ENCODE results near the gene TTLL5. TPM values are rescaled to one million over a fixed set of nuclear protein-coding genes. Genes with fewer than 3 reads are reported as not detected.

The TTLL5 gene
- total RNA-seq, 4 donors from 2014 or later = 14.2 to 27.1 (median 21.2) TPM

DNA sequence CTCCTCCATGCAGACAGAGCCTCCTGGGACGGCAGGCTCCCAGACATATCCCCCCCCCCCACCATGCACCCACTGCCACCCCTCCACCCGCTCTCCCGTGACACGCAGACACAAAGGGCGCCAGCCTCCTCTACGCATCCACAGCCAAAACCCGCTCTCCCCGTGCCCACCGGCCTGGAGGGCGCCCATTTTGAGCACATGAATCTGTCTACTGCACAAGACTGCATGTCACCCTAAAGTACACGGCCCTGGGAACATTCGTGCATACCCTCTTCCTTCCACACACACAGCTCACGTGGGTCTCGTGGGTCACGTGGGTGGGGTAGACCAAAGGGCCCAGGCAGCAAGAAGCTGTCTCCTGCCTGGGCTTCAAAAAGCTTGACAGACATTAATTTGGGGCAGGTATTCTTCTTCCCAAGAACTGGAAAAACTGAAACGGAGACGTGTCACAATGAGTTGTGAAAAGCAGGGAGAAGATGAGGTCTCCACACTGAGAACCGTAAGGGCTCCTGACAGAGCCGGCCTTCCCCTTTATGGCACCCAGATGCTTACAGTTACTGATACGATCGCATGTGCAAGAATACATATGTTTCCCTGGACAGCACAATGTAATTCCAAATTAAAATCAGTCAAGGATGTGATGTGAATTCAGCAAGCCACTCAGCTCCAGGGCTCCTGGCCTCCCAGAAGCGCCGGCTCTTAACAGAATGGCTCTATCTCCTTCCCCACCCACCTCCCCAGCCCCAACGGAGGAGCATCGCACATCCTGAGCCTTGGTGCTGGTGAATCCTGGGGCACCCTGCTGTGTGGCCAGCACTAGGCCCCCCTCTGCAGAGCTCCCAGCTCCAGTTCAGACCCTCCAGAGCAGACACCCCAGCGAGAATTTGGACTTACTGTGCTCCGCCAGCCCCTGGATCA, 318.9 kb downstream of the TTLL5 start:
- TF ChIP-seq, protein P1, sequence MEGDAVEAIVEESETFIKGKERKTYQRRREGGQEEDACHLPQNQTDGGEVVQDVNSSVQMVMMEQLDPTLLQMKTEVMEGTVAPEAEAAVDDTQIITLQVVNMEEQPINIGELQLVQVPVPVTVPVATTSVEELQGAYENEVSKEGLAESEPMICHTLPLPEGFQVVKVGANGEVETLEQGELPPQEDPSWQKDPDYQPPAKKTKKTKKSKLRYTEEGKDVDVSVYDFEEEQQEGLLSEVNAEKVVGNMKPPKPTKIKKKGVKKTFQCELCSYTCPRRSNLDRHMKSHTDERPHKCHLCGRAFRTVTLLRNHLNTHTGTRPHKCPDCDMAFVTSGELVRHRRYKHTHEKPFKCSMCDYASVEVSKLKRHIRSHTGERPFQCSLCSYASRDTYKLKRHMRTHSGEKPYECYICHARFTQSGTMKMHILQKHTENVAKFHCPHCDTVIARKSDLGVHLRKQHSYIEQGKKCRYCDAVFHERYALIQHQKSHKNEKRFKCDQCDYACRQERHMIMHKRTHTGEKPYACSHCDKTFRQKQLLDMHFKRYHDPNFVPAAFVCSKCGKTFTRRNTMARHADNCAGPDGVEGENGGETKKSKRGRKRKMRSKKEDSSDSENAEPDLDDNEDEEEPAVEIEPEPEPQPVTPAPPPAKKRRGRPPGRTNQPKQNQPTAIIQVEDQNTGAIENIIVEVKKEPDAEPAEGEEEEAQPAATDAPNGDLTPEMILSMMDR (IDR thresholded peaks at IDR 0.05) = no peak
- no peak for TF ChIP-seq POLR2A (IDR thresholded peaks at IDR 0.05)
- Histone ChIP-seq H3K4me1 (peaks cover 13 to 63% (median 20%) of the 10 kb centered on the region in 3 donors), H3K36me3 (no peaks in the 10 kb centered on the region), H3K9me3 (no peaks in the 10 kb centered on the region), H3K27ac (peak overlapping the region in 3 of 4 donors; percentile 91 to 97 (median 92)), H3K4me3 (peak overlapping the region; percentile 2 to 91 (median 64)), H3K27me3 (no peaks in the 10 kb centered on the region)
- intact Hi-C loops (cut with DNase I) = loop anchor here (5.0 kb wide), 2 partner anchors 73 to 273 kb away; no protein-coding TSS in a partner anchor
- 61 to 62% methylated on average over 16 to 19 of the region's 27 CpGs for WGBS, 2 donors
- DNase-seq = no peak

DNA sequence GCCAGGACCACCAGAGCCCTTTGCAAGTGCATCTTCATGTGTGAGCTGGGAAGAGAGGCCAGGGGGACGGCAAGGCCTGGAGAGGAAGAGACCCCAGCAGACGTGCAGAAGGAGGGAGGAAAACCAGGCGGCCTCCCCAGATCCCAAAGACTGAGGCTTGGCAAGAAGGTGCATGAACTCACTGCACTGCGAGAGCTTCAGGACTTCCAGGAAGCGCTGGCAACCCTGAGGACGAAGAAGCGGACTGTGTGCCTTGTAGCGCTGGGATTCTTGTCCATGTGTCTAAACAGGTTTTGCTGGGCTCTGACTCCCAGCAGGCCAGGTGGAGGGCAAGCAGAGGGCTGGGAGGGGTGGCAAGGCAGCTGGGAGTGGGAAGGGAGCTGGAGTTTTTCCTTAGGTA, 319.8 kb downstream of the TTLL5 start:
- Histone ChIP-seq H3K9me3 (no peaks in the 10 kb centered on the region), H3K4me1 (peaks cover 13 to 70% (median 24%) of the 10 kb centered on the region in 3 donors), H3K4me3 (peak overlapping the region in 3 of 4 donors; percentile 63 to 91 (median 65)), H3K36me3 (no peaks in the 10 kb centered on the region), H3K27ac (peak overlapping the region; percentile 88 to 97 (median 92)), H3K27me3 (no peaks in the 10 kb centered on the region)
- intact Hi-C loops (cut with DNase I) = loop anchor here (5.0 kb wide), 2 partner anchors 74 to 274 kb away; no protein-coding TSS in a partner anchor
- TF ChIP-seq, protein P1 (IDR thresholded peaks at IDR 0.05) = no peak
- no peak for TF ChIP-seq POLR2A (IDR thresholded peaks at IDR 0.05)
- WGBS, 2 donors = 36 to 43% methylated on average over 6 to 8 of the region's 8 CpGs
- DNase-seq = no peak

DNA sequence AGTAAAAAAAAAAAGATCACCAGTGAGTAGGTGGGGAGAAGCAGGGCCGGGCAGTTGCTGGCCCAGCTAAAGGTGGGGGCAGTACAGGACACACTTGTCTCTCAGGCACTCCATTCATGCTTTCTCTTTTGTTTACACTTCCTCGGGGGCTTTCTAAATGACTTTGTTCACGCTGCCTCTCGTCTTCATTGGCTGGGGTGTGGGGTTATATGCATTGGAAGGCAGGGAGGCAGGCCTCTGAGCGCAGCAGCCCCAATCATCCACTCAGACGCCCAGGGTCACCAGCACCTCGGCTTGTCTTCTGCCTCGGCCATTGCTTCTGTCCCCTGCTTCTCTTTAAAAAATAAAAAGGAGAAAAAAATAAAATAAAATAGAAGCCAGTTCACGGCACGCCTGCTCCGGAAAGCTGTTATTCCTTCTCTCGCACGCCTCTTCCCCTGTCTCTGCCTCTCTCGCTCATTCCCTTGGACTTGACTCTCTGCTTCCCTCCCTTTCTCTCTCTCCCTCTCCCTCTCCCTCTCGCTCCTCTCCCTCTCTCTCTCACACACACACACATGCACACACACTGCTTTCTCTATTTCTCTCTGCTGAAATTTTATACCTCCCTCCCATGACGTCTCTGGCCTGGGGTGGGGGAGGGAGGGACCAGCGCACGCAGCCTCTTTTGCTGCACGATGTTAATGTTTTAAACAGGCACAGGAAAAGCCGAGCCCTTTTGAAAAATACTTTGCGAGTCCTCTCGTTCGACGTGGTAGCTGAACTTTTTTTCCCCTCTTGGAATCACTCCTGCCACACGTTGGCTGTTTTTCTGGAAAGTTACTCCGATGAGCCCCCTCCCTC, 320.6 kb downstream of the TTLL5 start, which contains the start of gene TGFB3:
TGFB3 (minus strand) TSS at position 570 of the 840 bp plus-strand sequence. CDS start 1,102 bp downstream, outside the sequence.
- no peaks in the 10 kb centered on the region for H3K36me3 ChIP-seq
- H3K9me3 ChIP-seq = no peaks in the 10 kb centered on the region
- WGBS, 2 donors = 1 to 2% methylated on average over 25 to 26 of the region's 26 CpGs
- intact Hi-C loops (cut with DNase I) = loop anchor here (5.0 kb wide), 2 partner anchors 74 to 274 kb away; no protein-coding TSS in a partner anchor
- DNase-seq = no peak
- peaks cover 13 to 75% (median 29%) of the 10 kb centered on the region in 3 donors for H3K4me1 ChIP-seq
- TF ChIP-seq POLR2A (IDR thresholded peaks at IDR 0.05) = peak in 2 of 4 donors; percentile 56 to 74
- TF ChIP-seq, protein P1 (IDR thresholded peaks at IDR 0.05) = no peak
- H3K4me3 ChIP-seq = peak within 1 kb of the TSS; percentile 63 to 91 (median 72)
- H3K27me3 ChIP-seq = no peaks in the 10 kb centered on the region
- H3K27ac ChIP-seq = peak within 1 kb of the TSS; percentile 88 to 97 (median 92)

DNA sequence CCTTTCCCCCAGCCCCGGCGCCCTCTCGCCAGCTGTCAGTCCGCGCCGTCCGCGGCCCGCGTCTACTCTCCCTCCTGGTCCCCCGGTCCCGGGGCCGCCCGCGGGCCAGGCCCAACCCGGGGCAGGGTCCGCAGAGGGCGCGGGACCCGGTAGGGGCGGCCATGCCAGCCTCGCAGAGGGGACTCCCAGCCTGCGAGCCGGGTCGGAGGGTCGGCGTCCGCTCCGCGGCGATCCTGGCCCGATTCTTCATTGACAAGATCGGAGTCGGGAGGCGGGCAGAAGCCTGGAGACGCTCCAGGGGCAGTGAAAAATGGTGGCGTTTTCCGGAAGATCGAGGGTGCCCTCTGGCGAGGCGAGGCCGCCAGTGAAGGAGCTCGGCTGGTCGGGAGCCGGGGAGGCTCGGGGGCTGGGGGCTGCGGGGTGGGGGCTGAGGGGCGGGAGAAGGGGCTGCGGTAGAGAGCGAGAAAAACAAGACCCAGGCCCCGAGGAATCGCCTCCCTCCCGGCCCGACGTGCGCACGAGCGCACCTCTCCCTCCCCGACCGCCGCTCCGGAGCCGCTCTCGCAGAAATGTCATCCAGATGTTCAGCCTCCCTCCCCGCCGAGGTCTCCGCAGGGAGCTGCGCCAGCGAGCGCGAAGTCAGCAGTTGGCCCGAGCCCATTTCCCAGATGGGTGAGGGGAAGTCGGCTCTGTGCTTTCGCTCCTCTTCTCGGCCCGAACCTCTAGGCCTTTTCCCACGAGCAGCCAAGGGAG, 321.4 kb downstream of the TTLL5 start:
- H3K9me3 ChIP-seq = no peaks in the 10 kb centered on the region
- H3K27me3 ChIP-seq = no peaks in the 10 kb centered on the region
- no peak for DNase-seq
- H3K36me3 ChIP-seq = no peaks in the 10 kb centered on the region
- 0% methylated on average over 9 of the region's 77 CpGs for WGBS, 2 donors
- H3K27ac ChIP-seq = peak overlapping the region; percentile 88 to 97 (median 92)
- intact Hi-C loops (cut with DNase I) = loop anchor here (5.0 kb wide), 2 partner anchors 75 to 275 kb away; no protein-coding TSS in a partner anchor
- H3K4me1 ChIP-seq = peaks cover 13 to 74% (median 29%) of the 10 kb centered on the region in 3 donors
- peak overlapping the region; percentile 63 to 91 (median 72) for H3K4me3 ChIP-seq
- TF ChIP-seq, protein P1 (IDR thresholded peaks at IDR 0.05) = peak in 5 of 6 experiments; percentile 27 to 58 (median 47)
- TF ChIP-seq POLR2A (IDR thresholded peaks at IDR 0.05) = no peak
